ENCODE data around the gene NUP58. TPM values are rescaled to one million over a fixed set of nuclear protein-coding genes. Genes with fewer than 3 reads are reported as not detected.
A peak's percentile ranks its signal among the peaks of the same experiment; 100 is the strongest.

The NUP58 gene
- polyA plus RNA-seq, 1 experiment = 46.2 TPM

DNA sequence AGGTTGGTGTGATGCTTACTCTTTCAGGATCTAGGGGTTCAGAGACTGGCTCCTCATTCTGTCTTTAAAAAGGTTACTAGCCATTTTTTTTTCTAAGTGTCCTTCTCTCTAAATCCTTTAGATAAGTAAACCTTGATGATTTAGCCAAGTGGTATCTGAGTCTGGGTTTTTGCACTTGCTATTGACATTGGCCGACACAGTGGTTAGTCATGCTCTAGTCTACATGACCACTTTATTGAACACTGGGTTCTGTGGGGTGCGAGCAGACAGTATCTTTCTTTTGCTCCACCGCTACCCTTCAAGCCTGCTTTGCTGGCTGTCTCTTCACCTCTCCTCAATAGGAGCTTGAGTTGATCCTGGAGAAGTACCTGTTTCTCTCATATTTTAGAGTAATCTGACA lies 6.2 kb upstream of the NUP58 start:
- CTCF ChIA-PET = interaction anchor here (5.4 kb wide), 1 partner anchor 9 kb away, joined by 61 read pairs; the partner anchor contains the start of gene MTMR6
- Histone ChIP-seq H3K27me3 (ENCODE audit: control insufficient read depth, insufficient read depth, low read length) (peaks cover 8% of the 10 kb centered on the region), H3K9me3 (ENCODE audit: control insufficient read depth, insufficient read depth, low read length) (peaks cover under 1% of the 10 kb centered on the region; the same call in 1 of the 2 replicates), H3K27ac (ENCODE audit: low read depth, low read length) (no peak overlapping the region), H3K4me3 (ENCODE audit: low read depth, low read length) (no peak overlapping the region)
- POLR2A ChIA-PET = no interaction called here
- DNase-seq (ENCODE audit: low read depth, low spot score) = no peak
- TF ChIP-seq, protein P1, sequence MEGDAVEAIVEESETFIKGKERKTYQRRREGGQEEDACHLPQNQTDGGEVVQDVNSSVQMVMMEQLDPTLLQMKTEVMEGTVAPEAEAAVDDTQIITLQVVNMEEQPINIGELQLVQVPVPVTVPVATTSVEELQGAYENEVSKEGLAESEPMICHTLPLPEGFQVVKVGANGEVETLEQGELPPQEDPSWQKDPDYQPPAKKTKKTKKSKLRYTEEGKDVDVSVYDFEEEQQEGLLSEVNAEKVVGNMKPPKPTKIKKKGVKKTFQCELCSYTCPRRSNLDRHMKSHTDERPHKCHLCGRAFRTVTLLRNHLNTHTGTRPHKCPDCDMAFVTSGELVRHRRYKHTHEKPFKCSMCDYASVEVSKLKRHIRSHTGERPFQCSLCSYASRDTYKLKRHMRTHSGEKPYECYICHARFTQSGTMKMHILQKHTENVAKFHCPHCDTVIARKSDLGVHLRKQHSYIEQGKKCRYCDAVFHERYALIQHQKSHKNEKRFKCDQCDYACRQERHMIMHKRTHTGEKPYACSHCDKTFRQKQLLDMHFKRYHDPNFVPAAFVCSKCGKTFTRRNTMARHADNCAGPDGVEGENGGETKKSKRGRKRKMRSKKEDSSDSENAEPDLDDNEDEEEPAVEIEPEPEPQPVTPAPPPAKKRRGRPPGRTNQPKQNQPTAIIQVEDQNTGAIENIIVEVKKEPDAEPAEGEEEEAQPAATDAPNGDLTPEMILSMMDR (IDR thresholded peaks at IDR 0.05; ENCODE audit: low read depth, low read length) = no peak

DNA sequence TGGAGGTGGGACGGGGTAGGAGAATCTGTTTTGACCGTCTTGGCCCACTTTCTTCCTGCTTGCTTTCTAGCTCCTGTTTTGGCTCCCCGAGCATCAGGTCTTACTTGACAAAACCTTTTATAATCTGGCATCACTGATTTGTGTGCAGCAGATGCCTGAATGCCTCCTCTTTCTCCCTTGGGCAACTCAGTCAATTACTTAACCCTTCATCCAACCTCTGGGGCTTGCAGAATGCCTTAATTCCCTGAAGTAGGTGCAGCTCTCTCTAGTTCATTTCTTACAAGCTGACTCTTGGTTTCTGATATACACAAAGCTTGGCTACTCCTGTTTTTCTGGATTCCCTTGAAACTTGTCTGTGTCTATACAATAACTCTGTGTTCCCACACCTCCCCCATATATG lies 5.7 kb upstream of the NUP58 start:
- H3K27ac ChIP-seq (ENCODE audit: low read depth, low read length) = no peak overlapping the region
- no peak for DNase-seq (ENCODE audit: low read depth, low spot score)
- H3K9me3 ChIP-seq (ENCODE audit: control insufficient read depth, insufficient read depth, low read length) = peaks cover 6% of the 10 kb centered on the region
- CTCF ChIA-PET = interaction anchor here (5.4 kb wide), 1 partner anchor 10 kb away, joined by 61 read pairs; the partner anchor contains the start of gene MTMR6
- H3K27me3 ChIP-seq (ENCODE audit: control insufficient read depth, insufficient read depth, low read length) = peaks cover 8% of the 10 kb centered on the region
- no peak overlapping the region for H3K4me3 ChIP-seq (ENCODE audit: low read depth, low read length)
- TF ChIP-seq, protein P1 (IDR thresholded peaks at IDR 0.05; ENCODE audit: low read depth, low read length) = no peak
- POLR2A ChIA-PET = no interaction called here

DNA sequence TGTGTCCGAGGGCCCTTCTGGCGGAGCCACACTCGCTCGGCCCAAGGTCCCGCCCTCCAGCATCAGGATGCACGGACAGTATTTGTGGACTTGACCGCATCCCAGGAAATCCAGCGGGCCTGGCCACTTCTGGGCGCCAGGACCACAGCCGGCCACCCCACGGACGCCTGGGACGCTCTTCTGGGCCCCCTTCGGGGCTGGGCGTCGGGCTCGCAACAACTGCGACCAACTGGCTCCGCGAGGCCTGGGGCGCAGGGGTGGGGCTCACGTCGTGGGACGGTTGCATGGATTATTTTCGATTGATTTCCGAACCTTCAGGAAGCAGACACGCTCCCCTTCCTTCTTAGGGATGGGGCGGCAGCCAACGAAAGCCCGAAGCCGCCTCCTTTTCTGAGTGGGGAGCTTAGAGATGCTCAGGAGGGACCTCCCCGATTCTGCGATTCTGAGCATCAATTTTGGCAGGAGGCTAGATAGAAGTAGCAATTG lies 521 bp upstream of the NUP58 start:
- no peak for DNase-seq (ENCODE audit: low read depth, low spot score)
- Histone ChIP-seq H3K27me3 (ENCODE audit: control insufficient read depth, insufficient read depth, low read length) (peaks cover 1% of the 10 kb centered on the region), H3K9me3 (ENCODE audit: control insufficient read depth, insufficient read depth, low read length) (peaks cover 8% of the 10 kb centered on the region), H3K4me3 (ENCODE audit: low read depth, low read length) (peak overlapping the region; percentile 87), H3K27ac (ENCODE audit: low read depth, low read length) (peak overlapping the region; percentile 95)
- ChIA-PET CTCF (interaction anchor here (0.5 to 2.4 kb wide), 2 partner anchors 9 to 13 kb away, joined by 4 to 22 read pairs; partner anchors contain the start of gene MTMR6), POLR2A (interaction anchor here (0.7 kb wide), 1 partner anchor 87 kb away, joined by 3 read pairs; no protein-coding TSS in a partner anchor)
- TF ChIP-seq, protein P1 (IDR thresholded peaks at IDR 0.05; ENCODE audit: low read depth, low read length) = no peak

DNA sequence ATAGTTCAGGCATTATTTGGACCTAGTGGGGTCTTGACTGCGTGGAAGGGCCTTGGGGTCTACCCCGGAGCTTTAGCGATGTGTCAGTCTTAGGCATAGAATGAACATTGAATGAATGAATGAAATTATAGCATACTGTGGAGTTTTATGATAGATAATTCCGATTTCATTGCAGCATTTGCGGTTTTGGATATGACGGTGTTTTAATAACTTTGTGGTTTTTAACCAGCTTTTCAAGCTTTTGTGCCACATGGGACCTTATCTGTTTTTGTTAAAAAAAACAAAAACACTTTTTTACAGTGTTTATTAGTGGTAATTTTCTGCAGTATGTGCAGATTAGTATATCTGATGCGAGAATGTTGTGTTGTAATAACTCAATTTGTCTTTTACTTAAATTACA lies 696 bp downstream of the NUP58 start:
- H3K27me3 ChIP-seq (ENCODE audit: control insufficient read depth, insufficient read depth, low read length) = no peaks in the 10 kb centered on the region
- no peak for DNase-seq (ENCODE audit: low read depth, low spot score)
- peak overlapping the region; percentile 87 for H3K4me3 ChIP-seq (ENCODE audit: low read depth, low read length)
- ChIA-PET CTCF (interaction anchor here (0.7 to 2.4 kb wide), 3 partner anchors 14 to 21 kb away, joined by 5 to 22 read pairs (median 6); partner anchors contain the start of gene MTMR6), POLR2A (no interaction called here)
- peaks cover 8% of the 10 kb centered on the region for H3K9me3 ChIP-seq (ENCODE audit: control insufficient read depth, insufficient read depth, low read length)
- peak overlapping the region; percentile 95 for H3K27ac ChIP-seq (ENCODE audit: low read depth, low read length)
- TF ChIP-seq, protein P1 (IDR thresholded peaks at IDR 0.05; ENCODE audit: low read depth, low read length) = no peak

DNA sequence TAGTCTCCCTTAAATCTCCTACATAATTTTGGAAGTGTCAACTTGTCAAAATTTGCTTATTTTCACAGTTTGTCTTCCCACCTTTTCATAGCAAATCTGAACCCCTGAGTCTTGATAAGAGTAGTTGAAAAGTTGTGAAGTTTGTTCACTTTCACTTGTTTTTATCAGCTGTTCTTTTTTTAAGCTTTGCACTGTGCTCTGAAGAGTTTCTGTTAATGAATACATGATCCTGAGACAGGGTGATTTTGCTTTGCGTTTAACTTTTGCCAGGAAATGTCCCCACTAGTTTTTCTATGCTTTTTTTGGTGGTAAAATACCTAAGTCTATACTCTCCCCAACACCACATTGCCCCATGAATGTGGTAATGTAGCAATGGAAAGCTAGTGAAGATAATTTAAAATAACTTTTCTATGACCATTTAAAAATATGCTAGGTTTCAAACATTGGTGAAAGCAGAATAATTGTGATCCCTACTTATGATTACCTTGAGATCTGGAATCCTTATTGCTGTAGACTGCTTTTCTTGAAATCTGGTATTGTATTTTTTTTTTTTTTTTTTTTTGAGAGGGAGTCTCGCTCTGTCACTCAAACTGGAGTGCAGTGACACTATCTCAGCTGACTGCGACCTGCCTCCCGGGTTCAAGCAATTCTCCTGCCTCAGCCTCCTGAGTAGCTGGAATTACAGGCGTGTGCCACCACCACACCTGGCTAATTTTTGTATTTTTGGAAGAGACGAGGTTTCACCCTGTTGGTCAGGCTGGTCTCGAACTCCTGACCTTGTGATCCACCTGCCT lies 5.4 kb downstream of the NUP58 start:
- H3K9me3 ChIP-seq (ENCODE audit: control insufficient read depth, insufficient read depth, low read length) = no peaks in the 10 kb centered on the region; the same call in 1 of the 2 replicates
- CTCF ChIA-PET = interaction anchor here (0.8 to 1.7 kb wide), 2 partner anchors 19 kb away, joined by 3 to 8 read pairs; no protein-coding TSS in a partner anchor

More for the DNA sequence above, 5.4 kb downstream of the NUP58 start:
- no peak overlapping the region for H3K4me3 ChIP-seq (ENCODE audit: low read depth, low read length)
- H3K27ac ChIP-seq (ENCODE audit: low read depth, low read length) = no peak overlapping the region
- no peak for DNase-seq (ENCODE audit: low read depth, low spot score)
- POLR2A ChIA-PET = no interaction called here
- TF ChIP-seq, protein P1 (IDR thresholded peaks at IDR 0.05; ENCODE audit: low read depth, low read length) = no peak
- no peaks in the 10 kb centered on the region for H3K27me3 ChIP-seq (ENCODE audit: control insufficient read depth, insufficient read depth, low read length)

Data from AG04450 (cell line).